GM15510 (cell line): Measurements from ENCODE around the gene HIGD2A.
A peak's percentile ranks its signal among the peaks of the same experiment; 100 is the strongest.

Experiments
- POLR2A ChIP-seq: IDR thresholded peaks from 3 replicates; pipeline ENCODE4 v1.6.1; 2011; ENCODE audit warnings: borderline replicate concordance; ENCODE audit not compliant: insufficient read length; ENCODE audit errors: extremely low read depth

The HIGD2A gene

GRCh38 chr5:176388444-176389134, at the start of gene HIGD2A, which contains the start of gene NOP16:
TSS of gene HIGD2A (plus strand) at chr5:176388751. CDS start at chr5:176388820, 69 bp downstream.
TSS of gene NOP16 (minus strand) at chr5:176388598. CDS start at chr5:176388539, 59 bp downstream.
- peak; percentile 79 for TF ChIP-seq POLR2A

- TF ChIP-seq POLR2A, result no peak
These were observed 49.2 kb upstream of the HIGD2A start for GRCh38 chr5:176339304-176339703.

GRCh38 chr5:176341325-176342157, 47.0 kb upstream of the HIGD2A start:
- TF ChIP-seq POLR2A, result no peak

GRCh38 chr5:176342158-176342483, 46.4 kb upstream of the HIGD2A start:
- no peak for TF ChIP-seq POLR2A

- TF ChIP-seq POLR2A, result no peak
These were observed 45.6 kb upstream of the HIGD2A start for GRCh38 chr5:176342766-176343458.

GRCh38 chr5:176350416-176350815, 38.1 kb upstream of the HIGD2A start:
- TF ChIP-seq POLR2A, result no peak

- TF ChIP-seq POLR2A, result no peak
These were observed 36.3 kb upstream of the HIGD2A start for GRCh38 chr5:176352116-176352878.

- no peak for TF ChIP-seq POLR2A
These were observed 35.0 kb upstream of the HIGD2A start for GRCh38 chr5:176353533-176353932.

GRCh38 chr5:176355400-176356178, 33.0 kb upstream of the HIGD2A start:
- no peak for TF ChIP-seq POLR2A

- no peak for TF ChIP-seq POLR2A
These were observed 32.4 kb upstream of the HIGD2A start for GRCh38 chr5:176356179-176356566.

GRCh38 chr5:176359658-176360057, 28.9 kb upstream of the HIGD2A start:
- TF ChIP-seq POLR2A, result no peak

- no peak for TF ChIP-seq POLR2A
These were observed 27.6 kb upstream of the HIGD2A start for GRCh38 chr5:176360894-176361436.

GRCh38 chr5:176361437-176362232, 26.9 kb upstream of the HIGD2A start, which contains the start of gene KIAA1191:
TSS of gene KIAA1191 (minus strand) at chr5:176361764. CDS start at chr5:176359508, 2,256 bp downstream.
- peak; percentile 98 for TF ChIP-seq POLR2A
